Measurements from ENCODE around the gene ADAMTS2.

DNA sequence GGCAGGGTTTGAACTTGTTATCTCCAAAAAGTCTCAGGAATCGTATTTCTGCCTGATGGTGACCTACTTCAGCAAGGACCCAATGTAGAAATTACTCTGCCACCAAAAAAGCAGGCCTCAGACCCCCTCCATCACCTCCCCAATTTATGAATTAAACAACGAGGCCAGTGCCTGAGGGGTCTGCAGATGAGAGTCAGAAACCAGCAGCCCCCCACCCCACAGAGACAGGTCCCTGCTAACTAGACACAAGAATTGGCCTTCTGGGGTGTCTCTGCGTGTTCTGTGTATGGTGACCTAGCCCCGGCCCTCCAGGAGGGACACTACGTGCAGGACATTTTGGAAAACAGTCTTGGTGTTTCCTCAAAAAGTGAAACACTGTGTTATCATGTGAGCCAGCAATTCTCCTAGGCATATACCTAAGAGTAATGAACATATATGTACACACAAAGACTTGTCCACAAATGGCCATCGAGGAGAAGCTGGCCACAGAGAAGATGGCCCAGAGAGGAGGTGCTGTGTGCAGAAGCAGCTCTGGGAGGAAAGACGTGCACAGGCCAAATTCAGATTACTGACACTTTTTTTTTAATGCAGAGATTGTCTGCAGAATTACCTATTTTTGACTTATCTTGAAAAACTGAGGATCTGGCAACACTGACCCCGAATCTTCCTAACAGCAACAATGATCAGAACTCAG lies 93.8 kb downstream of the ADAMTS2 start:
- TF ChIP-seq, protein P1, sequence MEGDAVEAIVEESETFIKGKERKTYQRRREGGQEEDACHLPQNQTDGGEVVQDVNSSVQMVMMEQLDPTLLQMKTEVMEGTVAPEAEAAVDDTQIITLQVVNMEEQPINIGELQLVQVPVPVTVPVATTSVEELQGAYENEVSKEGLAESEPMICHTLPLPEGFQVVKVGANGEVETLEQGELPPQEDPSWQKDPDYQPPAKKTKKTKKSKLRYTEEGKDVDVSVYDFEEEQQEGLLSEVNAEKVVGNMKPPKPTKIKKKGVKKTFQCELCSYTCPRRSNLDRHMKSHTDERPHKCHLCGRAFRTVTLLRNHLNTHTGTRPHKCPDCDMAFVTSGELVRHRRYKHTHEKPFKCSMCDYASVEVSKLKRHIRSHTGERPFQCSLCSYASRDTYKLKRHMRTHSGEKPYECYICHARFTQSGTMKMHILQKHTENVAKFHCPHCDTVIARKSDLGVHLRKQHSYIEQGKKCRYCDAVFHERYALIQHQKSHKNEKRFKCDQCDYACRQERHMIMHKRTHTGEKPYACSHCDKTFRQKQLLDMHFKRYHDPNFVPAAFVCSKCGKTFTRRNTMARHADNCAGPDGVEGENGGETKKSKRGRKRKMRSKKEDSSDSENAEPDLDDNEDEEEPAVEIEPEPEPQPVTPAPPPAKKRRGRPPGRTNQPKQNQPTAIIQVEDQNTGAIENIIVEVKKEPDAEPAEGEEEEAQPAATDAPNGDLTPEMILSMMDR (IDR thresholded peaks at IDR 0.05; ENCODE audit: low read length) = no peak
- TF ChIP-seq EZH2 (IDR thresholded peaks at IDR 0.05; ENCODE audit: borderline replicate concordance, low read length) = no peak

Data from OCI-LY1 (cell line).